Activated T-helper 1 cell treated with anti-CD3 and anti-CD28 coated beads, Interleukin-2, amount 50 U/mL, for 16 hours (primary cell): ENCODE measurements around the gene KLF16.

Experiments used
- DNase-seq, 2 donors: peaks; one replicate each; pipeline ENCODE4 v3.0.0-alpha.2; 2020; ENCODE audit warnings: low read depth in 1 of 2, low spot score in 1 of 2

The KLF16 gene

DNA sequence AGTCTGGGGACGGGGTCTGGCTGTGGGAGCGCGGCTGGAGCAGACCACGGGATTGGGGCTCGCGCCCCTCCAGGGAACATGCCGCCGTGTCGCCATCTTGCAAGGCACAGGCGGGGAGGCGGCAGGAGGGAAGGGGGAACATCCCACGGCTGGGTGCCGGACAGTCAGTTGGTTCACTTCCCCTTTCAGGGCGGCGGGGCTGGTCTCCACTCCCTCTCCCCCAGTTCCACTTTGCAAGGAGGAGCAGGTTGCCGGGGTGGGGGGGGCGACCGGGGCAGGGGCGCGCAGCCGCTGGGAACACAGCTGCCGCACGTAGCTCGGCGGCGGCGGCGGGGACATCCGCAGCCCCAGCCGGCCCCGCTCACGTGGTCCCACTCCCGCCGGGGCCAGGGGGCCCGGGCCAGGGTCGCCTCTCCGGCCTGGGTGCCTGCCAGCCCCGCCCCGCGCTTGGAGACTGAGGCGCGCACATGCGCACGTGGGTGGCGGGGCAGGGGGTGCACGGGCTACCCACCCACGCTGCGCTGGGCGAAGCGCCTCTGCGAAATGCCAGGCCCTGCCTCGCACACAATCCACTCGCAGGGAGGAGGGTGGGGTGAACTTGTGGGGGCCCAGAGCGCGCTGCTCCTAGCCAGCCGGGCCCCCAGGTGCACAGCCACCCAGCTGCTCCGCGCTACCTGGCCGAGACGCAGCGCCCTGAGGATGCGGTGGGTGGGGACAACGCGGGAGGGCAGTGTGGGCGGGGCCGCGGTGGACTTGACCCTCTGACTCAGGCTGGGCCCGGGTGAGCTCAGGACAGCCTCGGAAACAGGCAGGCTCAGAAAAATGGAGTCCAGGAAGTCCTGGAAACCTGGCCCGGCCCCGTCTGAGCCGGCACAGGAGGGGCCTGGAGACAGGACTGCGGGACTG lies 6.4 kb downstream of the KLF16 start:
- no peak for DNase-seq

DNA sequence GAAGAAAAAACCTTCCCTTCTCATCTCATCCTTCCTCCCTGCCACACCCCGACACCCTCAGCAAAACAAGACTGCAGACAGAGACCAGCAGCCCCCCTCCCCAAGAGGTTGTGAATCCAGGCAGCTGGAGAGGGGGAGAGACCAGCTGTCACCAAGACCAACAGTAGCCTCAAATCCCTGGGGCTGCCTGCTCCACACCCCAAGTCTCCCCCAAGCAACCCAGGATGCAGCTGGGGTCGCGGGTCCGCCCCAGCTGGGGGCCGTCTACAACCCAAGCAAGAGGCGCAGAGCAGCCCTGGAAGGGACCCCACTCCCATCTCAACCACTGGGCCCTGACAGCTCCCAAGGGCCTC lies 7.1 kb downstream of the KLF16 start:
- DNase-seq: no peak

DNA sequence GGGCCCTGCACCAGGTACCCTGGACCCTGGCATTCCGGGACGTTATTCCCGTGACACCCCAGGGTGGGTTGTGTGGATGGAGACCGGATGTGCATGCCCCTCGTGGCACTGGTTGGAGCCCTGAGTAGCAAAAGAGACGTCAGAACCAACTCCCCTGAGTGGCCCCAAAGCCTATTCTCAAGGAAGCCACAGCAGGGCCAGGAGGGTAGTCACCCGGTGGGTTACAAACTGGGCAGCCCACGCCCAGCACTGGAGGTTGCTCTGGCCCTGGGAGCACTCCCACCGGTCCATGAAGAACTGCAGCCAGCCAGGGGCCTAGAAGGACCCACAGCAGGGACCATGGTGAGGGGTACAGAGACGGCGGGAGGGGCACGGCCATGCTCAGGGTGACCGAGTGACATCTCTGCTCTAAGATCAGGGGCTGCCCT lies 7.5 kb downstream of the KLF16 start:
- DNase-seq: no peak

GRCh38 chr19:1855040-1855827 lies 8.1 kb downstream of the KLF16 start:
- DNase-seq: peak; percentile 67

DNA sequence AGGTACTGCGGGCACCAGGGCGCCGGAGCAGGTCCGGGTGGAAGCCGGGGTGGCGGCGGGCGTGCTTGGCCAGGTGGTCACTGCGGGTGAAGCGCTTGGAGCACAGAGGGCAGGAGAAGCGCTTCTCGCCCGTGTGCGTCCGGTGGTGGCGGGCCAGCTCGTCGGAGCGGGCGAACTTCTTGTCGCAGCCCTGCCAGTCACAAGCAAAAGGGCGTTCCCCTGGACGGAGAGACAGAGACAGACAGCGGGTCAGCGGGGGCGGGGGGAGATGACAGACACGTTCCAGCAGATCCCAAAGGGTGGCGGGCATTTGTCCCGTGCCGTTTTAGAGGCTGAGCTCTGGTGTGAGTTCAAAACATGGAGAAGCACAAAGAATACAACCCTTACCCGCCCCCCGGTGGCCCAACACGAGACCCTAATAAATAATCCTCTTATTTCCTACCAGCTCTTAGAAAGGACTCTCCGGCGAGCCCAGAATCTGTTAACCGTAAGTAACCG lies 8.8 kb downstream of the KLF16 start:
- DNase-seq: no peak

GRCh38 chr19:1854039-1854541 lies 9.3 kb downstream of the KLF16 start:
- DNase-seq: no peak

DNA sequence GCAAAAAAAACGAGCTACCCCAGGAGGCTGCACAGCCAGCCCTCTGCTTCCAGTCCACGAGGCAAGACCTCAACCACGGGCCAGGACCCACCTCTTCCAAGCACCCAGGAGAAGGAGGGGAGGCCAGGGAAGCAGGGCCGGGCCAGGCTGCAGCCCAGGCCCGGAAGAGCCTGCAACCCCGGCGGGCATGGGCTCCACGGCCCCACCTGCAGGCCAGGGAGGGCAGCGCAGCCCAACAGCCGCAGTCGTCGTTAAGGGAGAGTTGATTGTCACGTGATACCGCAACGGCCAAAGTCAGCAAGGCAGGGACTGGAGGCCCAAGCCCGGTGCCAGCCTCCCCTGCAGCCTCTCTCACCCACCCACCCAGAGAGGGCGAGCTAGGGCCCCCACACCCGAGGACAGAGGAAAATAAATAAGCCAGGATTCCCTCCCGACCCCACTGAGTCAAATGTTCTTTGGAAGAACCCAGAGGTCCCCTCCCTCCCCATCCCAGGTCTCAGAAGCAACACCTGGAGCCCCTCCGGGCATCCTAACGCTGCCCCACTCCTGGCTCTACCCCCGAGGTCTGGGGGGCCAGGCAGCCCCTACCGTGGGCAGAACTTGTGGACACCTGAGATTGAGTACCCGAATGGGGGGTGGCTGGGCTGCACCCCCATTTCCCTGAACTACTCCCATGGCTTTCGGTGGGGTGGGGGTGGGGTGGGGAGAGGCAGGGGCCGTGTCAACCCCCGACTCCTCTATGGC lies 9.9 kb downstream of the KLF16 start:
- peak; percentile 64 to 71 for DNase-seq

DNA sequence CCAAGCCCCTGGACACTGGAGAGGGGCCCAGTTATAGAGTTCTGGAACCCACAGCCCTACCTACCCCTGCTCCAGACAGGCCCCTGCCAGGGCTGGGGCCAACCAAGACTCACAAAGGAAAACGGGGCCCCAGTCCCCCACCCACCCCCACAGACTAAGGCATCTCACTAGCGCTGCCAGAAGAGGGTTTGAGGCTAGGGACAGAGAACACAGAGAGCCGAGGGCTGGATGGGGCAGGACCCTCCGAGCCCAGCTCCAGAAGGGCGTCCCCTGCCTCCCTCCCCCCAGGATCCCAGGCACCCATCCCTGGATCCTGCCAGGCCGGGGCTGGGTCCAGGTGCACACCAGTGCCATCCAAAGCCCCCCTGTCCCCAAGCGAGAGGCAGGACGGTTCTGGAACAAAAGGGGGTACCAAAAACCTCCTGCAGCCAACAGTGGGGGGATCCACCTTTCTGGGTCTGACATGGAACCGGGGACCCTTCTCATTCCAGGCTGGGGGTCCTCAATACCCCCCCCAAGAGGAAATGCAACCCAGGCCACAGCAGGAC lies 10.7 kb downstream of the KLF16 start:
- no peak for DNase-seq

DNA sequence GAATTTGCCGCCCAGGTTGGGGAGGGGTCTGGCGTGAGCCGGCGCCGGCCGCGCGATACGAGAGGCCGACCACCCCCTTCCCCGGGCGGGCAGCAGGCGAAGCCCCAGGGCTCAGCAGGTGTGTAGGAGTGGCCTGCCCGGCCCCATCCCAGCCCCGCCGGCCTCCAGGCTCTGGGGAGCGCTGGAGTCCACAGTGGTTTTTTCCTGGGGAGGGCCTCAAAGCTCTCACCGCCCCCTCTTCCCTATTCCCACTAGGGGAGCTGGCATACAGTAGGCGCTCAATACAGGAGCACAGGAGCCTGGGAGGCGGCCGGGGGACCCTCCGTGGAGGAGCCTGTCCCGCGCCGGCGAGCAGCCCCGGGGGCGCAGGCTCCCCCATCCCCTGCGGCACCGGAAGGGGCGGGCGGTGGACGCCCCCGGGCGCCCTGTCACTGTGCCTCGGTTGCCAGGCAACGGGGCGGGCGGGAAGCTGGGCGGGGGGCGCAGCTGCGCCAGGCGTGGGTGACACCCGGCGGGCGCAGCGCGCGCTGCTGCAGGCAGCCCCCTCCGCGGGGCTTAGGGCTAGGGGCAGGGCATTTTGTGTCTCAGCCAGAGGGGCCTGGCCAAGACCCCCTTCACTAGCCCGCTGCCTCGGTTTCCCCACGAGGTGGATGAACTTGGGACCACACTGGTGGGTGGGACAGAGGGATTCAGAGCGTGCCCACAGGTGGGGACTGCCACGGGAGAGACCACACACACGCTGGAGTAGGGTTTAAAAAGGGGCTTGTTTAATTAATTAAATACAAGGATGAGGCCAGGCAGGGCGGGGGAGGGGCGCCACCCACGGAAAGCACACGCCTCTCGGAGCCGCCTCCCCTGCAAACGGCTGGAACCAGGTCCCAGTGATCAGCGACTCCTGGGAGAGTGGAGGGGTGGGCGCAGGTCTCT lies 11.5 kb downstream of the KLF16 start:
- DNase-seq: peak in 1 of 2 donors; percentile 43

DNA sequence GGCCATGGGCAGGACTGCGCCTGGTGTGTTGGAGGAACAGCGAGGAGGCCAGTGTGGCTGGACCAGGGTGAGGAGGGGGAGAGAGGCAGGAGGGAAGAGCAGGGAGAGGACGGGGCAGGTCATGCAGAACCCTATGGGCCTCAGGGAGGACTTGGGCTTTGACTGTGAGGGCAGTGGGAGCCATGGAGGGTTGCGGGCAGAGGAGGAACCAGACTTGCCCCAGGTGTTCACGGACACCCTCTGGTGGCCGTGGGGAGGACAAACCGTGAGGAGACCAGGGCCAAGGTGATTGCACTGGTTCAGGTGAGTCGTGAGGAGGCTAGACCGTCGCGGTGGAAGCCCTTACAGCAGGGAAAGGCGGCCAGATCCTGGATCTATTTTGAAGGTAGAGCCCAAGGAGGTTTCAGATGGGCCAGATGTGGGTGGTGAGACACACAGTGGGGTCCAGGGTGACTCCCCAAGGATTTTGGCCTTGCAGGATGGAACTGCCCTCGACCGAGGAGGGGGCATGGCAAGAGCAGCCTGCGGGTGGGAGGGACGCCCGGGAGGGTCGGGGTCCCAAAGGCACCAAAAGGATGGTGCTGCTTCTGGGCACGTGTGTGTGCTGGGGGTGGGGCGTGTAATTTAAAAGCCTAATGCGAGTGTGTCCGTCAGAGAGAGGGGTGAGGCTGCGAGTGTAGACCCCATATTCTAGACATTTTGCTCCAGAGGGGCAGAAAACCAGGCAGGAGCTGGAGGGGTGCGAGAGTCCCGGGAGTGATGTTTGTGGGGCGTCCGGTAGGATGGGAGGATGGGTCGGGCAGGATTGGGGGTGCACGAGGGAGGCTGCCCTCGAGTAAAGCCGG lies 12.3 kb downstream of the KLF16 start:
- no peak for DNase-seq

DNA sequence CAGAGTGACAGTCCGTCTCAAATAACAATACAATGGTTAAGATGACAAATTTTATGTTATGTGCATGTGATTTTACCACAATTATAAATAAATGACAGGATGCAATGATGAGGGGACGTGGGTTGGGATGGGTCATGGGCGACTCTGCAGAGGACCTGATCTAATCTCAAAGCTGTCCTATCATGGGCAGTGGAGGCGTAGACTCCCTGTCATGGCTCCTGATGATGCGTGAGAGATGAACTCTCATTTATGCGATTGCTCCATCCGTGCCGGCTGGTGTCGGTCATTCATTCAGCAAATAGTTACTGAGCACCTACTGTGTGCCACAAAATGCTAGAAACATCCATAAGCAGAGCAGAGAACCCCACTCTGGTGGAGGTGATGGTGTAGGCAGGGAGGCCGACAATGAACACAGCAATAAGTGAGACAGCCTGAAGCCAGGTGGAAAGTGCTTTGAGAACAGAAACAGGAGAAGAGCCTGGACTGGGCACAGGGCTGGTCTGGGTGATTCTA lies 13.4 kb downstream of the KLF16 start:
- no peak for DNase-seq

DNA sequence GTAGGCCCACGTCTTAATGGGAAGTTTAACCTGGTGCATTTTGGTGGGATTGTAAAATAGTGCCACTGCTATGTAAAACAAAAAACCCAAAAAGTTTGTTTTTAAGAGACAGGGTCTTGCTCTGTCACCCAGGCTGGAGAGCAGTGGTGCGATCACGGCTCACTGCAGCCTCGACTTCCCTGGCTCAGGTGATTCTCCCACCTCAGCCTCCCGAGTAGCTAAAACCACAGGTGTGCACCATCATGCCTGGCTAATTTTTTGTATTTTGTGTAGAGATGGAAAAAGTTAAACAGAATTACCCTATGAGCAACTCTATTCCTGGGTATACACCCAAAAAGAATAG lies 14.3 kb downstream of the KLF16 start:
- DNase-seq: no peak

- peak; percentile 95 to 97 for DNase-seq
Observed at GRCh38 chr19:1848399-1849131, 14.8 kb downstream of the KLF16 start, which contains the start of gene REXO1. TSS of gene REXO1 (minus strand) at chr19:1848483. CDS start at chr19:1848358, 125 bp downstream.

GRCh38 chr19:1847684-1848398 lies 15.5 kb downstream of the KLF16 start:
- DNase-seq: no peak

DNA sequence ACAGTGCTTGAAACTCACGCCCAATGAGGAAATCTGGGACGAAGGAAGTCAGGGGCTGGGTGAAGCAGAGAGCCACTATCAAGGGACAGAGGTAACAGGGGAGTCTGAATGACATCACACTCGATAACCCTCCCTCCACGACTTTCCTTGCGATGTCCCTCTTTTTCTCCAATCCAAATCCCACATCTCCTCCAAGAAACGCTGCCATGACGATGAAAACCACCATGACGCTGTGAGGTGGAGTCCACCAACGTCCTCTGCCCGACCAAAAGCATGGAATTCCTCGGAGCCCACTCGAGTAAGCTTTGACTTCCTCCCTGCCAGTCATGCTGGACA lies 16.1 kb downstream of the KLF16 start:
- DNase-seq: no peak

DNA sequence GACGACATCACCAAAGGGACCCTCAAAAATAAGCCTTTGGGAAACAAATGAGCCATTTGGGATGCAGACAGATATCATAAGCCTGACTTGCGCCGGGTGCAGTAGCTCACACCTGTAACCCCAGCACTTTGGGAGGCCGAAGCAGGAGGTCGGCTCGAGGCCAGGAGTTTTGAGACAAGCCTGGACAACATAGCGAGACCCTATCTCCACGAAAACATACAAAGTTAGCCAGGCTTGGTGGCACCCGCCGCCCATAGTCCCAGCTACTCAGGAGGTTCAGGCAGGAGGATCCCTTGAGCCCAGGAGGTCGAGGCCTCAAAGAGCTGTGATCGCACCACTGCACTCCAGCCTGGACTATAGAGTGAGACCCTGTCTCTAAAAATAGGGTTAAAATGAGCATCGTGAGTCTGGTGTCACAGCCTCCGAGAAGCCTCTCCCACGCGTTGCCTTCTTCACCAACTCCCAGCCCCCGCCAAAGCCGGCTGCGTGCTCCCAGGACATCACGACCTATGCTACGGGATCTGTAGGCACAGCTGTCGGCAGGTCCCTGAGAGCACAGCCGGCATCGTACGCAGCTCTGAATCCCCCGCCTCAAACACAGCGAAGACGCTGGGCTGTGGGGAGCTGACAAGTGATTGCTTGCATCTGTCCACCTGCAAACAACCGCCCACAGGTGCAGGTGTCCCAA lies 16.7 kb downstream of the KLF16 start:
- DNase-seq: no peak

- DNase-seq: no peak
Observed at GRCh38 chr19:1845642-1846041, 17.7 kb downstream of the KLF16 start.
